Medulla oblongata (tissue), 1 donor: ENCODE measurements around the gene GRID1.
"Not testable (repeated sequence)": the region's sequence is repeated elsewhere in the genome, so short reads cannot be mapped to it uniquely, and the experiment has no call there.

Experiments
- DNase-seq: peaks from one replicate; pipeline ENCODE4 v3.0.0-alpha.2; 2015; ENCODE audit errors: extremely low spot score

GRID1 gene

DNA sequence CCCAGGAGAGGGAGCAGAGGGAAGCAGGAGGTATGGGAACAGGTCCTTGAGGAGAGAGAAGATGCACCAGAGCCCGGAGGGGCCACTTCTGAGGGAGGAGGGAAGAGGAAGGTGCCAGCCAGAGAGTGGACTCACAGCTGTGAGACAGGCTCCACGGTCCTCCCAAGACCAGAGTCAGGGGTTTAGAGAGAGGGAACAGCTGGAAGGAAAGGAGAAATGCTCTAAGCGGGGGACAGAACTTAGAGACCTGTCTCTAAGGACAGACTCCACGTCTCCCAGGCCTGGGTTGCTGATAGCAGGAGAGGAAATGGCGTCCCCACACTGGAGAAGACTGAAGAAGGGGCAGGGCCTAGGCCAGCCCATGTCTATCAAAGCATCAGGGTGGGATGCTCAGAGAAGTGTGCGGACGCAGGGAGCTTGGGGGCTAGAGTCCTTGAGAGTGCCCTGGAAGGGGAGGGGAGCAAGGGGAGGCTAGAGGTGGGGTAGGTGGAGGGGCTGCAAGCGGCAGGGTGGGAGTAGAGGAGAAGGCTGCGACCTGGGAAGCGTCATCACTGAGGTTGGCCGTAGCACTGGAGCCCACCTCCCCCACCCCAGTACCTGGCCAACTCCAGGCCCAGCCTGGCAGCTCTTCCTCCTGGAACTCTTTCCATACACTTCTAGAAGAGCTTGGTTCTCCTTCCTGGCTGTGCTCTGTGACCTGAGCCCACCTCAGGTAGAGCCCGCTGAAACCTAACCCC lies 25.6 kb upstream of the GRID1 start:
- DNase-seq = no peak

DNA sequence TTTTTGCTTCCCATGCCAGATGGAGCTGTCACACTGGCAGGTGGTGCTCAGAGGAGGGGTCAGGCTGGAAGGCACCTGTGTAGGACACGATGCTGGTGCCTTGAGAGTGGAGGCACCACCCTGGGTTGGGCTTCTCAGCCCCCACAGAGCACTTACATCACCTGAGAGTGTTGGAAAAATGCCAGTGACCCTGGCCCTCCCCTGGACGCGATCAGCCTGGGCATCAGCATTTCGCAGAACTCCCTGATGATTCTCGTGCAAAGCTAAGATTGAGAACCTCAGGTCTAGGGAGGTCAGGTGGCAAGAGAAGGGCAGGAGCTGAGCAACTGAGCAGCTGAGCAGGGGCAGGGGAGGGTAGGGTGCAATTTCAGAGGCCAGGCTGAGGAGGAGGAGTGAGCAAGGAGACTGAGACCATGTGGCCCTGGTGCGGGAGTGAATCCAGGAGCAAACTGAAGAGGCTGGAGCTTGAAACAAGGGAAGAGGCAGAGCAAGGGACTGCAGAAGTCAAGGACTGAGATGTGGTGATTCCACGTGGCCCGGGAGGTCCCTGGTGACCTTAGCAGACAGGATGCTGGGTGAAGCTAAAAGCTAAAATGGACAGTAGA lies 24.7 kb upstream of the GRID1 start:
- no peak for DNase-seq

DNA sequence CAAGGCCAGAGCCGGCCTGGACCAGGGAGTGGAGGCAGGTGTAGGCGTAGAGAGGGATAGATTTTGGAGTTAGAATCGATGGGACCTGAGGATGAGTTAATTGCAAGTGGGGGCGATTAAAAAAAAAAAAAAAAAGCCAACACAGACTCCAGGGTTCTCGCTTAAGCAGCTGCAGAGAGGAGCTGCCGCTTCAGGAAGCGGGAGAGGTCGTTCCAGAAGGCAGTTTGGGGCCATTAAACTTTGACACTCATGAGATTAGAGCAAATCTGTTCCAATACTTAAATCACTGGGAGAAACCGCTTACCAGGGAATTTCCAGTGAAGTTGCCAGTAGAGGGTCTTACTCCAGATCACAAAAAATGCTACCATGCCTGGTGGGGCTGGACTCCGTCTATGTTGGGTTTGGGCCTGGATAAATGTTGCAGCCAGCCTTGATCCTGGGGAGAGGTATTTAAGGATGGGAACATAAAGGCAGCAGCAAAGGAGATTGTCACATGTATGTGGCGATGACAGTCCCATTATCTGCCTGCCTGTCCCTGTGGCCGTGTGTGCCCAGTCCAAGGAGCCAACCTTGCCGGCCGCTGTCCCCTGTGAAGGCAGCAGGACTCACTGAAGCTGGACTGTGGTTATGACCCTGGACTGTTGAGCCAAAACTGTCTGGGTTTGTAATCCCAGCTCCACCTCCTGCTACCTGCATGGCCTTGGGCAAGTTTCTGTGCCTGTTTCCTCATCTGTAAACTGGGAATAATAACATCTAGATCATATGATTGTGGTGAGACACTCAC lies 23.9 kb upstream of the GRID1 start:
- DNase-seq = no peak

DNA sequence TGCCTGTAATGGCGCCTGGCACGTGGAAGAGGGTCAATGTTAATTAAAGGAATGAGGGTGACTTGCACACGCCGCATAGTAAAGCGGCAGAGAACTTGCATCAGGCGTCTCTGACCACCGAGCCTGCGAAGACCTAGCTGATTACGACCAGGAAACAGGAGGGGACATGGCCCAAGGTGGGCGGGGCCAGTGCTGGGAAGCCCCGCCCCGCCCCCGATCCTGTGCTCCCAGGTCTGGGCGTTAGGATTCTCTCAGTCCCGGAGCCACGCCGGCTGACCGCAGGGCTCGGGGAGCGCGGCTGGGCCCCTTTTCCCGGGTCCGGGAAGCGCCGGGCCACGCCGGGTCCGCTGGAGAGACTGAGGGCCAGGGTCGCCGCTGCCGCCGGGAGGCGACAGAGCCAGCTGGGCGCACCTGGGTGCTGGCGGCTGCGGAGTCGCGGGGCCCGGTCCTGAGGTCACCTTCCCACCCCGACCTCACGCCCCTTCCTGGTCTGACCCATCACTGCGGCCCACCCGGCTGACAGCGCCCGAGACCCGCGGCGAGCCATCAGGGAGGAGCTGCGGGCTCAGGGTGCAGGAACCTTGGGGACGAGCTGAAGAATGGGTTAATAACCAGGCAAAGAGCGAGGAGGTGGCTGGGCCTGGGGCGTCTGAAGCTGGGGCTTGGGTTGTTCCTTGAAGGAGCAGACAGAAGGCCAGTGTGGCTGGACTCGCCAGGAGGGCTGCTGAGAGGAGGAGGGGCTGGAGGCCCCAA lies 23.0 kb upstream of the GRID1 start:
- DNase-seq = no peak

DNA sequence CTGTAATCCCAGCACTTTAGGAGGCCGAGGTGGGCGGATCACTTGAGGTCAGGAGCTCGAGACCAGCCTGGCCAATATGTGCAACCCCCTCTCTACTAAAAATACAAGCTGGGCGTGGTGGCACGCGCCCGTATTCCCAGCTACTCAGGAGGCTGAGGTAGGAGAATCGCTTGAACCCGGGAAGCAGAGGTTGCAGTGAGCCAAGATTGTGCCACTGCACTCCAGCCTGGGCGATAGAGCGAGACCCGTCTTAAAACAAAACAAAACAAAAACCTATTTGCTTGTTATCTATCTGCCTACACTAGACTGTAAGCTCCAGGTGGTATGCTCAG lies 22.5 kb upstream of the GRID1 start:
- not testable (repeated sequence) for DNase-seq

DNA sequence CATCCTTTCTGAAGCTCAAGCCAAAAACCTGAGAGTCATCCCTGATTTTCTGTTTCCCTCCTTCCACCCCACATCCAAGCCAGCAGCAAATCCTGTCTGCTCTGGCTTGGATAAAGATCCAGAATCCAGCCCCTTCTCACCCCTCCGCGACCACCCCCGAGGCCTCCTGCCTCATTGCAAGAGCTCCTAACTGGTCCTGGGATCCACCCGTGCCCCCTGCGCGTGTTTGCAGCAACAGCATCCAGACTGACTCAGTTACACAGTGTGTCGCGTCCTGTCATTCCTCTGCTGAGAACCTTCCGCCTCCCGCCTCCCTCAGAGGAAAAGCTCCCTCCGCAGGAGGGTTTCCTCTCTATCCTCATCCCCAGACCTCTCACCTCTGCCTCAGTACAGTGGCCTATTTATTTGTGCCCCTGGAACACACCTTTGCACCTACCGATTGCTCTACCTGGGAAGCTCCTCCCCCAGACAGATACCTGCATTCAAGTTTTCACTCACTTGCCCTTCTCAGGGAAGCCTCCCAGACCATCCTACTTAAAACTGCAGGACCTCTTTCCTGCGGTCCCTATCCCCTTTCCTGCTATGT lies 21.6 kb upstream of the GRID1 start:
- DNase-seq = no peak

DNA sequence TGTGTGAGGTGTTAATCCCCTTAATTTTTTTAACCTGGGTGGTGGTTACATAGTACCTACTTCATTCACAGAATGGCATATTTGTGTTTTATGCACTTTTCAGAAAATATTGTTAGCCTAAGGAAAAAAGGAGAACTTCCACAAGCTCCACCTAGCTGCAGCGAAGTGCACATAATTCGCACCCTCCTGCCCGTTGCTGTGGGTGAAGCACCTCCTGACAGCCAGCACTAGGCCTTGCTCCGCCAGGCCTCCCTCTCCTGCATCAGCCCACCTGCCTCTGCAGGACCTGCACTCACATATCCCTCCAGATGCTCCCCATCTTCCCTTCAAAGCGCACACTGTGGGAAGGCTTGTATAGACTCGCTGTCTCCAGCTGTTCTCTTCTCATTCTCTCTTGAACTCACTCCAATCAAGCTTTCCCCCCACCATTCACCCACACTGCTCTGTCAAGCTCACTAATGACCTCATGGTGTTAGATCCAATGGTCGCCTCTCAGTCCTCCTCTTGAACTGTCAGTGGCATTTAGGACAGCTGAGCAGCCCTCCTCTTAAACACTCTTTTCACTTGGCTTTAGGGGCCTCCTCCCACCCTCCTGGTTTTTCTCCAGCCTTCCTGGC lies 20.7 kb upstream of the GRID1 start:
- no peak for DNase-seq

DNA sequence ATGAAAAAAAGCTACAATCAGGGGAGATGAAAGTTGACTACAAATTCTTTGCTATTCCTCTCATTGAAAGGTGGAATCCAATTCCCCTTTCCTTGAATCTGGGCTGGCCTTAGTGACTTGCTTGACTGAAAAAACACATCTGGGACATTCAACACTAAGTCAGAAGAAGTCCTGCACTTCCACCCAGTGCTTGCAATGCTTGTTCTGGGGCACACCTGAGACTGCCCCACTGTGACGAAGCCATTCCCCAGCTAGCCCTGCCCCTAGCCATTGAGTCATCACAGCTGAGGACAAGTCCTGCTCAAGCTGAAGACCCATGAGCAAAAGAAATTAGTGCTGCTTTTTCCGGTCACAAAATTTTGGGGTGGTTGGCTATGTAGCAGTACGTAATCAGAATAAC lies 19.2 kb upstream of the GRID1 start:
- no peak for DNase-seq

DNA sequence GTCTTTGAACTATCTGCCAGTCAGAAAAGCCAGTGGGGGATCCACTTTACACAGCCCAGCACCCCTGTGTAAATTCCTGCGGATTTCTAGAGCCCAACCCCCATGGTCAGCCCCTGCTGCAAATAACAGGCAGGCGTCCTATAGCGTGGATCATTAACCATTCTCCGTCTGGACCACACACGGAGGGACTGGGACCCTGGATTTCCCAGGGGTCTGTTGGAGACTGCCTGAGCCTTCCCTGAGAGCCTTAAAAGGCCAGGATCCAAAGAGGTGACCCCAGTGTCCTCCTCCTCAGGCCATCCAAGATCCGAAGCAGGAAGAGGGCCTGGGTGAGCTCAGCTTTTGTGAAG lies 11.2 kb upstream of the GRID1 start:
- DNase-seq = no peak

DNA sequence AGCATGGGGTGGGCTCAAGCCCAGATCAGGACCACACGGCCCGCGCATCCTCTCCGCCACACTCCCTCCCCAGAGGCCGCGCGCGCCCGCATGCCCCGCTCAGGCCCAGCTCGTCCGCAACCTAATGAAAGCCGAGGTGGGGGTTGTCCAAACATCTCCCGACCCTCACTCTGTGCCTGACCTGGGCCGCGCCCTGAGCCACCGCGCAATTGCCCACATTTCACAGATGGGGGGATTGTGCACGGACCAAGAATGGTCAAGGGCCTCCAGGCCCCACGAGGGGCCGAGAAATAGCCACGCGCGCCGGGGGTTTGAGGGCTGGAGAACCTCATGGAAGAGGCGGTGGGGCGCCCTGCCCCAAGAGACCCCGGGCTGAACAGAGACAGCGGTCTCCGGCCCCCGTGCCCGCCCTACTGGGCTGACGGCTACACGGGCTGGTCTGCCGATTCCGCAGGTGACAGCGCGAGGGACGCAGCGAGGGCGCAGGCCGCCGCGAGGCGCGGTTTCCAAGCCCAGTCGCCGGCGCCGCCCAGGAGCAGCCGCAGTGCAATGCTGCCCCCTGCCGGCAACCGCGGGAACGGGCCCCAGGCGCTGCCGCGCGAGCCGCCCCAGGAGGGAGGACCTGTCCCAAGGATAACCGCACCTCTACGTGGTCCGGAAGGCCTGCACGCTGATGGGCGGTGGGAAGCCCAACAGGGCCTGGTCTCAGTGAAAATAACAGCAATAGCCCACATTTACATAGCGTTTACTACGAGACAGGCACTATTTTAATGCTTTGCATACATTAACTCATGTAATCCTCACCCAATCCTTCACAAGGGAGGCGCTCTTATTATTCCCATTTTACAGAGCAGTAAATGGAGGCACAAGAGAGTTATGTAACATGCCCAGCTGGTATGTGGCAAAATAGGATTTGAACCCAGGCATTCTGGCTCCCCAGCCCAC lies 10.5 kb upstream of the GRID1 start:
- peak; percentile 61 for DNase-seq

DNA sequence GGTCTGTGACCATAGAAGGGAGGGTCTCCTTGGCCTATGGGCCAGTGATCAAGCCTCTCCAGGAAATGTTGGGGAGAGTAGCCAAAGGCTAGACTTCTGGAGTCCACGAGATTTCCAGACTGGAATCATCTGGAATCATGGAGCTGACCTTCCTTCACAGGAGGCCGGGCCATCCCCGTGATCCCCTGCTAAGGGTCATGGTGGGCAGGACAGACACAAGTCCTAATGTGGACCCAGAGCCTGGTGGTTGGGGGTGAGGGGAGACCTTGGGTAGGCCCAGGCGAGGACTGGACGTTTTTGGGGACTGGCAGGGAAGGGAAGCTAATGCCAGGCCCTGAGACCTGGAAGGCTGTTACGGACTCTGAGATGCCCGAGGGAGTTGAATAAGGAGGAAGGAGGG lies 9.8 kb upstream of the GRID1 start:
- DNase-seq = no peak

DNA sequence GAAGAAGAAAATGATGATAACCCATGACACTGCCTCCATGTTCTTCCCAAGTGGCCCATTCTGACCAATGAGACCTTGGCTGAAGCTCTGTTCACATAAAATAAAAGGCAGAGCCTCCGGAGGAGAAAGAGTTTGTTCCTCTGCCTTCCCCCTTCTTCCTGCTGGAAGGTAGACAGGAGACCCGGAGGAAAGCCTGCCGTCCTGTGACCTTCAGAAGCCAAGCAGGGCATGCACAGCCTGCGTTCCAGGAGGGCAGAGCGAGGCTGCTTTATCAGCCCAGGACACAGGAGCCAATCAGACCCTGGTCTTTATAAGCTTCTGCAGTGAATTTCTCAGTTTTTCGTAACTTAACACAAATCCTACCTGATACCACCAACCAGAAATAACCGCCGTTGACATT lies 8.6 kb upstream of the GRID1 start:
- no peak for DNase-seq

DNA sequence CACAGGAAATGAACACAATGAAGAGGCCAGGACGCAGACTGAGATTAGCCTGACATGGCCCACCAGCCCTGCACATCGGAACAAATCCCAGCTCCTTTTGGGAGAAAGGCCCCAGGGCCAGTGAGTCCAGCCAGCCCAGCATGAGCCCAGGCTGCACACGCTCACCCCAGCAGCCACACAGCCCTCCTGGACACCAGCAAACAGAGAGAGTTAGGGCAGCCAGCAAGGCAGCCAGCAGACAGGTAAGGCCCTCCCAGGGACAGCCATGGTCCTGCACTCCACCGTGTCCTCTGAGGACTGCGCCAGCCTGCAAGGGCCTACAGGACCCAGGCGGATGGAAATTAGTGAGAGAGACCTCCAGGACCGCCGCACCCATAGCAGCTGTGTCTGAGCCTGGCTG lies 8.1 kb upstream of the GRID1 start:
- DNase-seq = no peak

DNA sequence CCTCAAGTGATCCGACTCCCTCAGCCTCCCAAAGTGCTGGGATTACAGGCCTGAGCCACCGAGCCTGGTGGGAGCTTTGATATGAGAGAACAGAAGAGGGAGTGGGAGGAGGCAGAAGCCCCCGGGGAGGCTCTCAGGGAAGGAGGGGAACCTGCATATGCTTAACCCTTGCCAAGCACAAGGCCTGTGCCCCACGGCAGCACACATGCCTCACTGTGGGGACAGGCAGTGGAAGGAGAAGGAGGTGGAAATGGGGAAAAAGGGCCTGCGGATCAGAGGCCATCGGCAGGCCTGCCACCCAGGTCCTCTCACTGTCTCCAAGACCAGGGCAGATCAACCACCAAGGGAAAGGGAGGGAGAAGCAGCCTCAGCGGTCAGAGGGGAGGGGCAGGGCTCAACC lies 7.2 kb upstream of the GRID1 start:
- no peak for DNase-seq

DNA sequence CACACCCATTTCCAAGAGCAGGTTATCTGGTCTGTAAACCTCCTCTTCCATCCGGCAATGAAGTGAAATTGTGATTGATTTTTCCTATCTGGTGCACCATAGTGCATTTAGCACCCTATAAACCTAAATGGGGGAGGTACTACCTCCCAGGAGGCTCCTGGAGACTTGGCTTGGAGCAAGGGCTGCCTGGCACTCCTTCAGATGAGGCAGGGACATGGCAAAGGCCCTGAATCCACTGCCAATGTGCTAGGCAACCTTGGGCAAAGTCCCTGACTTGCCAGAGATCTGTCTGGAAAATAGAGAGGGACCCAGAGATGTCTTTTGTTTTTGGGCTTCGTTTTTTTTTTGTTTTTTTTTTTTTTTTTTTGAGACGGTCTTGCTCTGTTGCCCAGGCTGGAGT lies 6.7 kb upstream of the GRID1 start:
- DNase-seq = peak; percentile 62

DNA sequence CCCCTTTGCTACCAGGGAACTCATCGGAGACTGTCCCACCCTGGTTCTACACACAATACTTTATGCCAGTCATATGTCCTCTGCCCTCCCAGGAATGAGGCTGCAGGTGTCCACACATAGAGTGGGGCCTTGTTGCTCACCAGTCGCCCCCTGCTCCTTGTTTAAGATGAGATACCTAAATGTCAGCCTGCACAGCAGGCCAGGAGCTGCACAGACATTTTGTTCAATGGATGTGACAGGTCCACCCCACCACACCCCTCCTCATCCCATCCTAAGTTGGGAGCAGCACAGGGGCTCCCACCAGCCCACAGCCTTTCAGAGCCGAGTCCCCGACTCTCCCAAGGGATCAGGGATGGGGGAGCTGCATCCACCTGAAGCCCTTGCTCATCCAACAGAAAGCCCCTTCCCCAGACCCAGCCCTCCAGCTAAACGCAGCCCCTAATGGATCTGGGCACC lies 6.2 kb upstream of the GRID1 start:
- DNase-seq = no peak

DNA sequence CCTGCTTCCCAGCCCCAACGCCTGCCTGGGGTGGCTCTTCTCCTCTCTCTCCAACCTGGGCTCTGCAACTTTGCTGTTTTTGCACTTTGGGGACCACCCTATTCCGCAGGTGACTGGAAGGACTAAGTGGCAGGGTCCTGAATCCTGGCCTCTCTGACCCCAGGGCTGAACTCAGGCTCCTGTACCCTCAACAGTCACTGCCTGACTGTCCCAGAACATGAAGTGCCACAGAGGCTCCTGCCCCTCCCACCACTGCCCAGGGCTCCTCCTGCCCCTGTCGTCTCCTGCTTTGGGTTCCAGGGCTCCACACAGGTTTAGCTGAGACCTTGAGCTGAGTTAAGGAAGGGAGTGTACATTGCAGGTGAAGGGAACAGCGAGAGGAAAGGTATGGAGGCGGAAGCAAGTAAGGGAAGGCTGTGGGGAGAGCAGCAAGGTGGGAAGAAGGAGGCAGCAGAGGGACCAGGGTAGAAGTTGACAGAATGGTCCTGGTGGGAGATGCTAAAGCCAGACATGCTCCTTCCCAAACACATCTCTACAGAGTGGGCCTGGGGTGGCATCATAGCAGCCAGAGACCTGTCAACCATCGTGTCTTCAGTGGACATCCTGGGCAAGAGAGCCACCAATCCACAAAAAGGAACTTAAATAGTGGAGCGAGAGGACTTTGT lies 5.7 kb upstream of the GRID1 start:
- DNase-seq = no peak

DNA sequence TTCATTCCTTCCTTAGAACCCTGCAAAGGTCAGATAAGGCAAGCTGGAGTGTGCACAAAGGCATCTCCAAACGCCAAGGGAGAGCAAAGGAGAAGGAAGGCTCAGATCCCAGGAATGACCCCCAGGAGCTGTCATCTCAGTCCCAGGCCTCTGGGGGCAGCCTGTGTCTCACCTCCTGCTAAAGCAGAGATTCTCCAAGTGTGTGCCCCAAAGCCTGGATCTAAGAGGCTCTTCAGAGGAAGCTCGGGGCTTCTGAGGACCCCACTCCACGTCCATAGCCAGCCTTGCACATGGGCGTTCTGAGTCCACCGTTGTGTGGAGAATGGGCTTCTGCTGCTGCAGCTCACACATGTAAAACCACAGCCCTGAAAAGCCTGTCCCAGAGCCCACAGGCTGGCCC lies 5.1 kb upstream of the GRID1 start:
- no peak for DNase-seq

DNA sequence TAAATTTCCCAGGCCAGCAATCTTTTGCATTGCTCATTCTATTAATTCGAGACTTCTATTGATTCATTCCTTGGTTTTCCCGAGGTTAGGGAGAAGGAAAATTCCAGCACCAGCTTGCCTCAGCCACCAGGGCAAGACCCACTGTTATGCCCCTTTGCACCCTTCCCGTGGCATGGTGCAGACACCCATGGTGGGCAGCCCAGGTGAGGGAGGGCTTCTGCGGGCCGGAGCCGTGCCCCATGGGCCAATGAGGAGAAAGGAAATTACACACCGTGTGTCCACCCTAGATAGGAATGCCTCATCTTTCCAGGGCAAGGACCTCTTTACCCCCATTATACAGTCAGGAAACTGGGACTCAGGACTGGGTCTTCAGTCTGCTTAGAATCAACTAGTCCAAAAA lies 4.5 kb upstream of the GRID1 start:
- DNase-seq = no peak

DNA sequence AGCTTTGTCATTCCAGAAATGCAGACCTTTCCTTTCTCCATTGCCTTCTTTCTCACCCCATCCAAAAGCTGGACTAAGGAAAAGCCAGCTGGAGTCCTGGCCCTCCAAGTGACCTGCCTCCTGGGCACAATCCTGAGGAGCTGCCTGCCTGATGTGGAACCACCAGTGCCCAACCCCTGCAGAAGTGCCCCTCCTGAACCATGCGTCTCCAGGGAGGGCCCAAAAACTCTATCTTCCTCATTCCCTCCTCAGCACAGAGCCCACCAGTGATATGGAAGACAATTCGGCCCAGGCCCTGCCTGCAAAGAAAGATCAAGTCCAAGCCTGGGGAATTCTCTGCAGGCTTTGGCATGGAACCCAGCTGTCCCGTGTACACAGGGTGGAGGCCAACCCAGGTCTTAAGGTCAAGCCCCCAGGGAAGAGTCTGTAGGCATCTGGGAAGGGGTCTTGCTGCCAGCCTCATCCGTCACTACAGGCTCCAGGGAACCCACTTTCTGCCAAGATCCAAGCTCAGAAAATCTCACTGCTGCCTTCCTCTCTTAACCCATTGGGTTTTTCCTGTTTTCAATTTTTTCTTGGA lies 3.5 kb upstream of the GRID1 start:
- DNase-seq = no peak
